Right atrium auricular region (tissue), 2 donors: ENCODE data around the gene ST8SIA1. TPM values are rescaled to one million over a fixed set of nuclear protein-coding genes. Genes with fewer than 3 reads are reported as not detected.

Experiments
- DNase-seq: peaks from one replicate; pipeline ENCODE4 v3.0.0-alpha.2; 2019; ENCODE audit warnings: low spot score
- H3K27ac ChIP-seq, 2 donors: fragments of 200-600 bp; sonication (generic); 1 replicate in 1 of 2; 2 replicates in 1 of 2; pipeline ENCODE4 v1.5.1; 2016 to 2019
- H3K27me3 ChIP-seq, 2 donors: fragments of 200-600 bp; sonication (generic); one replicate each; pipeline versions ENCODE4 v1.5.1 to v1.6.0; 2017 to 2019
- H3K36me3 ChIP-seq: fragments of 200-600 bp; sonication (generic); one replicate; pipeline ENCODE4 v1.5.1; 2016
- H3K4me1 ChIP-seq, 2 donors: fragments of 200-600 bp; sonication (generic); one replicate each; pipeline versions ENCODE4 v1.5.1 to v1.6.0; 2017 to 2019
- H3K4me3 ChIP-seq, 2 donors: fragments of 200-600 bp; sonication (generic); 1 replicate in 1 of 2; 2 replicates in 1 of 2; pipeline ENCODE4 v1.5.1; 2017 to 2019; ENCODE audit warnings: mild to moderate bottlenecking in 1 of 2, moderate library complexity in 1 of 2
- H3K9me3 ChIP-seq, 2 donors: fragments of 200-600 bp; sonication (generic); one replicate each; pipeline ENCODE4 v1.5.1; 2019
- total RNA-seq, 2 donors: library from RNA; depleted of rRNA; stranded (reverse); fragments of >200 nt; gene quantifications; one replicate each; pipeline ENCODE4 v1.1.0, GENCODE V29; 2016
- TF ChIP-seq, protein P1 (sequence below), 2 donors: fragments of 200-600 bp; sonication (generic); IDR thresholded peaks; one replicate each; pipeline ENCODE4 v1.5.1; 2019; ENCODE audit warnings: antibody characterized with exemption in 2 of 2

The ST8SIA1 gene
- total RNA-seq, 2 donors from 2014 or later: 3.3 to 5.0 TPM

GRCh38 chr12:22313286-22313962 is 21.1 kb downstream of the ST8SIA1 start:
- no peaks in the 10 kb centered on the region for H3K4me1 ChIP-seq
- H3K9me3 ChIP-seq: no peaks in the 10 kb centered on the region
- no peaks in the 10 kb centered on the region for H3K27me3 ChIP-seq
- H3K4me3 ChIP-seq: no peak overlapping the region
- TF ChIP-seq, protein P1, sequence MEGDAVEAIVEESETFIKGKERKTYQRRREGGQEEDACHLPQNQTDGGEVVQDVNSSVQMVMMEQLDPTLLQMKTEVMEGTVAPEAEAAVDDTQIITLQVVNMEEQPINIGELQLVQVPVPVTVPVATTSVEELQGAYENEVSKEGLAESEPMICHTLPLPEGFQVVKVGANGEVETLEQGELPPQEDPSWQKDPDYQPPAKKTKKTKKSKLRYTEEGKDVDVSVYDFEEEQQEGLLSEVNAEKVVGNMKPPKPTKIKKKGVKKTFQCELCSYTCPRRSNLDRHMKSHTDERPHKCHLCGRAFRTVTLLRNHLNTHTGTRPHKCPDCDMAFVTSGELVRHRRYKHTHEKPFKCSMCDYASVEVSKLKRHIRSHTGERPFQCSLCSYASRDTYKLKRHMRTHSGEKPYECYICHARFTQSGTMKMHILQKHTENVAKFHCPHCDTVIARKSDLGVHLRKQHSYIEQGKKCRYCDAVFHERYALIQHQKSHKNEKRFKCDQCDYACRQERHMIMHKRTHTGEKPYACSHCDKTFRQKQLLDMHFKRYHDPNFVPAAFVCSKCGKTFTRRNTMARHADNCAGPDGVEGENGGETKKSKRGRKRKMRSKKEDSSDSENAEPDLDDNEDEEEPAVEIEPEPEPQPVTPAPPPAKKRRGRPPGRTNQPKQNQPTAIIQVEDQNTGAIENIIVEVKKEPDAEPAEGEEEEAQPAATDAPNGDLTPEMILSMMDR (IDR thresholded peaks at IDR 0.05): no peak
- no peaks in the 10 kb centered on the region for H3K36me3 ChIP-seq
- peak overlapping the region in 1 of 2 donors; percentile 64 for H3K27ac ChIP-seq
- no peak for DNase-seq

DNA sequence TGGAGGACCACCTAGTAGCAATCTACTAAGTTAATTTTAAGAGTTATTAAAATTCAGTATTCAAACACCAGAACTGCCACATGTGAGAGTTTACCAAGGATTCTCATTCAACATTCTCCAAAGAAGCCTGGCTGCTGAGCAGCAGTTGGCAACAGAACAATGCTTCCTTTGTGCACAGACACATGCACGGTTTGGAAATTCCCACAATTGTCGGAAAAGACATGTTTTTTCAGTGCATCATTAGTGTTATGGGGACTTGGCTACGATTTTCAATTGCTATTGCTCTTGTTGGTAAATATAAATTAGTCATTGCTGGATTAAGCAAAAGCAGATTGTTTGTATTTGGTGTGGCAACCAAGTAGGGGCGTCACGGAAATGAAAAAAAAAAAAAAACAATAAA is 22.2 kb downstream of the ST8SIA1 start:
- Histone ChIP-seq H3K27me3 (no peaks in the 10 kb centered on the region), H3K9me3 (no peaks in the 10 kb centered on the region), H3K36me3 (no peaks in the 10 kb centered on the region), H3K27ac (peak overlapping the region in 1 of 2 donors; percentile 64), H3K4me1 (no peaks in the 10 kb centered on the region), H3K4me3 (no peak overlapping the region)
- DNase-seq: peak; percentile 80
- TF ChIP-seq, protein P1 (IDR thresholded peaks at IDR 0.05): no peak

GRCh38 chr12:22310709-22311108 is 23.8 kb downstream of the ST8SIA1 start:
- H3K27ac ChIP-seq: no peak overlapping the region
- H3K4me3 ChIP-seq: no peak overlapping the region
- H3K4me1 ChIP-seq: no peaks in the 10 kb centered on the region
- TF ChIP-seq, protein P1 (IDR thresholded peaks at IDR 0.05): no peak
- no peaks in the 10 kb centered on the region for H3K27me3 ChIP-seq
- DNase-seq: no peak
- H3K9me3 ChIP-seq: no peaks in the 10 kb centered on the region
- no peaks in the 10 kb centered on the region for H3K36me3 ChIP-seq

DNA sequence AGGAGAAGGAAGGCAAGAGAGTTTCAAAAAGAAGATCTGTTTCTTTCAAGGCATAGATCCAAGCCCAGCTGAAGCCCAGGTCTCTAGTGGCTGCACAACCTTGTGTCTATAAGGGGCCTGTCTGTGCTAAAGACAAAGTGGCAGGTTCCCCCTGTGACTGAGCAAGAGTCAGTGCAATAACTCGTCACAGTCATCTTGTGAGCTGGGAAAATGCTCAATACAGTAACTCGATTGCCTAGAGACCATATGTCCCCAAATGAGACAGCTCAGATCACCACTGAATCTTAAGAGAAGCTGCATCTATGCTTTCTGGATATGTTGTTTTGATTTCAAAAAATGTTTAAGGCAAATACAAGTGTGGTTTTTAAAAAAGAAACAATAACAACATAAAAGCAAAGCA is 24.2 kb downstream of the ST8SIA1 start:
- no peak overlapping the region for H3K27ac ChIP-seq
- no peaks in the 10 kb centered on the region for H3K27me3 ChIP-seq
- no peaks in the 10 kb centered on the region for H3K4me1 ChIP-seq

DNA sequence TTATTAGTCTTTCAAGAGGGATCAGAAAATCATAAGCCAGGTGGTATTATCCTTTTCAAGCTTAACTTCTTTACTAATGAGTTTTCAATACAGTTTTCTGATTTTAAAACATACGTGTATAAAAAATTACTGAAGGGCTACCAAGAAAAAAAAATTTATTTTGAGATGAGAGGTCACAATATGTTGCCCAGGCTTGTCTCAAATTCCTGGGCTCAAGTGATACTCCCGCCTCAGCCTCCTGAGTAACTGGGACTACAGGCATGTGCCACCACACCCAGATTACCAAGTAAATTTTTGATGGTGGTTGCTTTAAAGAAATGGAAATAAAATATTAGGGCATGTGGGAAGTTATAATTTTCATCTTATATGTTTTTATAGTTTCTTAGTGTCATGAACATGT is 26.7 kb downstream of the ST8SIA1 start:
- H3K27ac ChIP-seq: no peak overlapping the region
- no peaks in the 10 kb centered on the region for H3K36me3 ChIP-seq
- no peaks in the 10 kb centered on the region for H3K9me3 ChIP-seq
- no peaks in the 10 kb centered on the region for H3K27me3 ChIP-seq
- no peaks in the 10 kb centered on the region for H3K4me1 ChIP-seq
- DNase-seq: no peak
- TF ChIP-seq, protein P1 (IDR thresholded peaks at IDR 0.05): no peak
- no peak overlapping the region for H3K4me3 ChIP-seq

More for the DNA sequence above, 24.2 kb downstream of the ST8SIA1 start:
- no peaks in the 10 kb centered on the region for H3K36me3 ChIP-seq
- no peak for DNase-seq
- no peaks in the 10 kb centered on the region for H3K9me3 ChIP-seq
- TF ChIP-seq, protein P1 (IDR thresholded peaks at IDR 0.05): no peak
- H3K4me3 ChIP-seq: no peak overlapping the region

GRCh38 chr12:22306311-22306710 is 28.2 kb downstream of the ST8SIA1 start:
- DNase-seq: no peak
- Histone ChIP-seq H3K4me3 (no peak overlapping the region), H3K9me3 (no peaks in the 10 kb centered on the region), H3K27ac (no peak overlapping the region), H3K36me3 (no peaks in the 10 kb centered on the region), H3K27me3 (no peaks in the 10 kb centered on the region), H3K4me1 (no peaks in the 10 kb centered on the region)
- TF ChIP-seq, protein P1 (IDR thresholded peaks at IDR 0.05): no peak
